Neuronal stem cell (in vitro differentiated cells): Measurements from ENCODE around the gene PRRX2.

Source experiments
- DNase-seq: peaks from one replicate; pipeline ENCODE4 v3.0.0-alpha.2; 2013; ENCODE audit warnings: low spot score
- H2AFZ ChIP-seq: one replicate; pipeline ENCODE4 v1.6.1; 2013; ENCODE audit warnings: mild to moderate bottlenecking, low read length, inconsistent platforms
- H2AK5ac ChIP-seq: 2 replicates; pipeline ENCODE4 v1.6.1; 2013; ENCODE audit warnings: low read depth, mild to moderate bottlenecking, inconsistent platforms, low read length, moderate library complexity, mixed read lengths
- H2BK120ac ChIP-seq: 2 replicates; pipeline ENCODE4 v1.6.1; 2013; ENCODE audit warnings: low read depth, mild to moderate bottlenecking, inconsistent platforms, low read length, moderate library complexity, mixed read lengths
- H2BK12ac ChIP-seq: one replicate; pipeline ENCODE4 v1.6.1; 2013; ENCODE audit warnings: low read length, inconsistent platforms
- H2BK15ac ChIP-seq: 2 replicates; pipeline ENCODE4 v1.6.1; 2013; ENCODE audit warnings: mild to moderate bottlenecking, low read length, inconsistent platforms, mixed read lengths
- H2BK5ac ChIP-seq: one replicate; pipeline ENCODE4 v1.6.1; 2013; ENCODE audit warnings: inconsistent platforms, mild to moderate bottlenecking, low read length, moderate library complexity
- H3K14ac ChIP-seq: one replicate; pipeline ENCODE4 v1.6.1; 2013; ENCODE audit warnings: low read length, inconsistent platforms
- H3K18ac ChIP-seq: 2 replicates; pipeline ENCODE4 v1.6.1; 2013; ENCODE audit warnings: low read length, inconsistent platforms
- H3K23ac ChIP-seq: 2 replicates; pipeline ENCODE4 v1.6.1; 2013; ENCODE audit warnings: low read depth, mild to moderate bottlenecking, mixed read lengths, low read length, inconsistent platforms; ENCODE audit not compliant: poor library complexity
- H3K27ac ChIP-seq: replicated peaks from 3 replicates; pipeline ENCODE4 v1.5.1; 2013; ENCODE audit warnings: low read length, inconsistent platforms
- H3K27me3 ChIP-seq, 3 experiments: 2 replicates each; pipeline ENCODE4 v1.6.1; 2013; ENCODE audit warnings: low read length in 3 of 3, mild to moderate bottlenecking in 2 of 3, inconsistent platforms in 1 of 3, low read depth in 1 of 3, mixed read lengths in 1 of 3, moderate library complexity in 1 of 3; ENCODE audit not compliant: control insufficient read depth in 3 of 3, insufficient read depth in 3 of 3
- H3K36me3 ChIP-seq, 2 donors: replicated peaks in 1 of 2; 2 replicates each; pipeline ENCODE4 v1.6.1; 2013; ENCODE audit warnings: low read length in 2 of 2; ENCODE audit not compliant: control insufficient read depth in 2 of 2, insufficient read depth in 2 of 2
- H3K4ac ChIP-seq: 2 replicates; pipeline ENCODE4 v1.6.1; 2013; ENCODE audit warnings: inconsistent platforms, mild to moderate bottlenecking, low read length, moderate library complexity
- H3K4me1 ChIP-seq, 2 donors: 1 replicate in 1 of 2; 2 replicates in 1 of 2; pipeline ENCODE4 v1.6.1; 2013; ENCODE audit warnings: low read length in 2 of 2, low read depth in 1 of 2; ENCODE audit not compliant: control insufficient read depth in 2 of 2, insufficient read depth in 1 of 2
- H3K4me2 ChIP-seq: one replicate; pipeline ENCODE4 v1.6.1; 2013; ENCODE audit warnings: mild to moderate bottlenecking, low read length, inconsistent platforms; ENCODE audit not compliant: insufficient read depth, poor library complexity, severe bottlenecking
- H3K4me3 ChIP-seq, 2 donors: 2 replicates each; pipeline ENCODE4 v1.5.1; 2013; ENCODE audit warnings: low read length in 2 of 2, mild to moderate bottlenecking in 2 of 2, inconsistent platforms in 1 of 2, moderate library complexity in 1 of 2
- H3K79me1 ChIP-seq: one replicate; pipeline ENCODE4 v1.6.1; 2013; ENCODE audit warnings: low read depth, mild to moderate bottlenecking, inconsistent platforms, low read length, moderate library complexity
- H3K9ac ChIP-seq: one replicate; pipeline ENCODE4 v1.6.1; 2013; ENCODE audit warnings: mild to moderate bottlenecking, low read depth, low read length, inconsistent platforms; ENCODE audit not compliant: poor library complexity
- H3K9me3 ChIP-seq, 2 donors: replicated peaks in 1 of 2; 2 replicates each; pipeline versions ENCODE3 to v1.6.1; 2013; ENCODE audit warnings: low read length in 2 of 2, mild to moderate bottlenecking in 2 of 2, inconsistent platforms in 1 of 2, low read depth in 1 of 2, mixed read lengths in 1 of 2, moderate library complexity in 1 of 2; ENCODE audit not compliant: control insufficient read depth in 2 of 2, insufficient read depth in 1 of 2
- H4K8ac ChIP-seq: one replicate; pipeline ENCODE4 v1.6.1; 2013; ENCODE audit warnings: low read depth, mild to moderate bottlenecking, inconsistent platforms, low read length, moderate library complexity
- H4K91ac ChIP-seq: one replicate; pipeline ENCODE4 v1.6.1; 2013; ENCODE audit warnings: low read length, low read depth, mild to moderate bottlenecking, inconsistent platforms; ENCODE audit not compliant: poor library complexity
- WGBS, 2 donors: extraction: QIAGEN DNeasy Blood & Tissue Kit; methylation state at CpG; one replicate each; pipeline ENCODE4 v1.1.7; 2013; ENCODE audit warnings: missing lambda C conversion rate in 2 of 2, mixed read lengths in 1 of 2; ENCODE audit not compliant: insufficient read length in 2 of 2, insufficient replicate concordance in 1 of 2; ENCODE audit errors: extremely low coverage in 2 of 2; 5-methylcytosine and 5-hydroxymethylcytosine counted together

The PRRX2 gene

DNA sequence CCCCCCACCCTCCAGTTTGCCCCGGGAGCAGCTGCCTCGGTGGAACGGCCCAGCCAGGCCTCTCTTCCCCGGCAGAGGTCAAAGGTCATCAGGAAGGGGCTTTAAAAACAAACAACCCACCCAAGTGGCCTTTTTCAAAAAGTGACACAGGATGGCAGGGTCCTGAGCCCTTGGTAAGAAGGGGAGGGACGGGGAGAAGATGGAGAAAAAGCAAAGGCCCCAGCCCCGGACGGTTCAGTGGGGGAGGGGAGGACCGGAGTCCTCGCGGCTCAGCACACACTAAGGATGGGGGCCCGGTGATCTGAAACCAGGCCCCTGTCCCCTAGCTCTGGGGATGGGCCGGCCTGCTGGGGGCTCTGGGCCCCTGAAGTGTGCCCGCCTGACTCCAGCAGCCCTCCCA is 1.1 kb downstream of the PRRX2 start:
- H2BK5ac ChIP-seq: no peak overlapping the region
- H3K4me1 ChIP-seq: peaks cover 7 to 18% of the 10 kb centered on the region in 2 donors
- no peak overlapping the region for H4K8ac ChIP-seq
- H2BK120ac ChIP-seq: peak overlapping the region; percentile 97
- peak overlapping the region; percentile 95 for H3K18ac ChIP-seq
- no peak overlapping the region for H4K91ac ChIP-seq
- no peak overlapping the region for H3K4me3 ChIP-seq
- no peaks in the 10 kb centered on the region for H3K36me3 ChIP-seq
- no peak overlapping the region for H2BK12ac ChIP-seq
- no peak overlapping the region for H3K4ac ChIP-seq
- H3K9me3 ChIP-seq: no peaks in the 10 kb centered on the region
- peak overlapping the region; percentile 99 for H2AK5ac ChIP-seq
- no CpG with 5 or more reads among the region's 13 CpGs for WGBS, 2 donors
- H3K9ac ChIP-seq: no peak overlapping the region
- peak overlapping the region; percentile 29 for H2AFZ ChIP-seq
- H3K23ac ChIP-seq: no peak overlapping the region
- H3K27me3 ChIP-seq: peaks cover 0 to 75% (median 24%) of the 10 kb centered on the region in 3 experiments
- peak; percentile 55 for DNase-seq
- H3K79me1 ChIP-seq: no peaks in the 10 kb centered on the region
- H3K27ac ChIP-seq: peak overlapping the region; percentile 19
- no peak overlapping the region for H3K14ac ChIP-seq
- H2BK15ac ChIP-seq: peak overlapping the region; percentile 96
- peak overlapping the region; percentile 79 for H3K4me2 ChIP-seq

DNA sequence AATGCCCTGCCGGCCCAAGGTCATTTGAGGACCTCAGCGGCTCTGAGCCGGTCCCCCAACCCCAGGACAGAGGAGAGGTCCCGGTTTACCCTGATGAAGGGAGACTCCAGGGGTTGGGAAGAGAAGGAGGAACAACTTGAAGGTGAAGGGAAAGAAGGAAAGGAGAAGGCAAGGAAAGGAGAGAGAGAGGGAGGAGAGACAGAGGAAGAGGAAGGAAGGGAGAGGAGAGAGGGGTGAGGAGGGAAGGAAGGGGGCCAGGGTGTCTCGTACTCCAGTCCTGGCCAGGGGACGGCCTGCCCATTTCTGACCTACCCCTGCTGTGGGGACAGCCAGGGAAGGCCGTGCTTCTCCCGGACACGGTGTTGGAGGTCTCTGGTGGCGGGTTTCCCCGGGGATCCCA is 1.9 kb downstream of the PRRX2 start:
- Histone ChIP-seq H4K91ac (no peak overlapping the region), H3K23ac (no peak overlapping the region), H3K18ac (peak overlapping the region; percentile 95), H2BK120ac (peak overlapping the region; percentile 98), H2BK12ac (peak overlapping the region; percentile 95), H3K9me3 (no peaks in the 10 kb centered on the region), H3K4me1 (peaks cover 7 to 18% of the 10 kb centered on the region in 2 donors), H4K8ac (no peak overlapping the region), H3K36me3 (no peaks in the 10 kb centered on the region), H3K27ac (no peak overlapping the region), H3K4me2 (no peak overlapping the region), H2BK15ac (peak overlapping the region; percentile 96), H3K4me3 (no peak overlapping the region), H3K79me1 (no peaks in the 10 kb centered on the region), H3K14ac (peak overlapping the region; percentile 63), H3K27me3 (peaks cover 0 to 80% (median 24%) of the 10 kb centered on the region in 3 experiments), H3K9ac (peak overlapping the region; percentile 86), H3K4ac (peak overlapping the region; percentile 10), H2AFZ (no peak overlapping the region), H2BK5ac (peak overlapping the region; percentile 61), H2AK5ac (peak overlapping the region; percentile 99)
- DNase-seq: no peak
- WGBS, 2 donors: no CpG with 5 or more reads among the region's 11 CpGs

DNA sequence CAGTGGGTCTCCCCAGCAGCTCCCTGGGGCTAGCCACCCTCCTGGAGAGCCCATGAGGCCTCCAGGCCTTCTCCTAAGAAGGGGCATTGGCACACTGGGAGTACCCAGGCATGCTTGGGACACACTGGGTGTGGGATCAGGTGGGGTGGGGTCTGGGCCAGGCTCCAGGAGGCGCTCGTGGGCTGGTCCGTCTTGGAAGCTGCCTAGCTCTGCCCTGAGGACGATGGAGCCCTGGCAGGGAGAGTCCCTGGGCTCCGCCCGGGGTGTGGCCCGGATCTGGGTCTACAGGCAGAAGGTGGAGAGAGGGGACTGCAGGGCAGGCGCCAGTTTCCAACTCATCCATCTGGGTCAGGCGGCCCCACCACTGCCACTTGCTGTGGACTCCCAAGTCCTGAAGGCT is 2.4 kb downstream of the PRRX2 start:
- H4K91ac ChIP-seq: no peak overlapping the region
- H4K8ac ChIP-seq: no peak overlapping the region
- no peaks in the 10 kb centered on the region for H3K36me3 ChIP-seq
- peaks cover 0 to 80% (median 24%) of the 10 kb centered on the region in 3 experiments for H3K27me3 ChIP-seq
- H2BK5ac ChIP-seq: no peak overlapping the region
- DNase-seq: no peak
- no peak overlapping the region for H3K27ac ChIP-seq
- H3K9me3 ChIP-seq: no peaks in the 10 kb centered on the region
- H3K4ac ChIP-seq: peak overlapping the region; percentile 10
- H2BK15ac ChIP-seq: peak overlapping the region; percentile 96
- H3K79me1 ChIP-seq: no peaks in the 10 kb centered on the region
- H2BK120ac ChIP-seq: peak overlapping the region; percentile 98
- no peak overlapping the region for H2AFZ ChIP-seq
- H2AK5ac ChIP-seq: peak overlapping the region; percentile 79
- no peak overlapping the region for H3K9ac ChIP-seq
- peak overlapping the region; percentile 95 for H3K18ac ChIP-seq
- no peak overlapping the region for H3K4me3 ChIP-seq
- H3K4me1 ChIP-seq: peaks cover 7 to 18% of the 10 kb centered on the region in 2 donors
- H3K14ac ChIP-seq: peak overlapping the region; percentile 95
- H2BK12ac ChIP-seq: peak overlapping the region; percentile 81
- no peak overlapping the region for H3K23ac ChIP-seq
- no peak overlapping the region for H3K4me2 ChIP-seq
- no CpG with 5 or more reads among the region's 9 CpGs for WGBS, 2 donors

GRCh38 chr9:129669141-129669718 is 3.8 kb downstream of the PRRX2 start:
- no peak overlapping the region for H2BK15ac ChIP-seq
- no peak overlapping the region for H3K14ac ChIP-seq
- DNase-seq: no peak
- WGBS, 2 donors: no CpG with 5 or more reads among the region's 17 CpGs
- peak overlapping the region; percentile 29 for H2AFZ ChIP-seq
- no peak overlapping the region for H3K4me2 ChIP-seq
- no peak overlapping the region for H3K4ac ChIP-seq
- no peak overlapping the region for H3K18ac ChIP-seq
- no peak overlapping the region for H3K4me3 ChIP-seq
- no peak overlapping the region for H3K27ac ChIP-seq
- no peak overlapping the region for H2BK120ac ChIP-seq
- no peak overlapping the region for H2AK5ac ChIP-seq
- H3K27me3 ChIP-seq: peaks cover 0 to 80% (median 15%) of the 10 kb centered on the region in 3 experiments
- H3K4me1 ChIP-seq: peaks cover 7 to 18% of the 10 kb centered on the region in 2 donors
- no peaks in the 10 kb centered on the region for H3K9me3 ChIP-seq
- H4K8ac ChIP-seq: no peak overlapping the region
- no peak overlapping the region for H2BK5ac ChIP-seq
- no peak overlapping the region for H3K9ac ChIP-seq
- no peak overlapping the region for H2BK12ac ChIP-seq
- no peaks in the 10 kb centered on the region for H3K79me1 ChIP-seq
- H3K23ac ChIP-seq: no peak overlapping the region
- no peak overlapping the region for H4K91ac ChIP-seq
- H3K36me3 ChIP-seq: no peaks in the 10 kb centered on the region
